ENCODE results near the gene LAMA4.

Gene LAMA4

GRCh38 chr6:112198582-112198981, 55.8 kb downstream of the LAMA4 start:
- no peak for DNase-seq (ENCODE audit: low read depth, low spot score)
- H3K4me3 ChIP-seq (ENCODE audit: low read length): no peak overlapping the region

- H3K4me3 ChIP-seq (ENCODE audit: low read length): no peak overlapping the region
- no peak for DNase-seq (ENCODE audit: low read depth, low spot score)
Observed at GRCh38 chr6:112197636-112198035, 56.7 kb downstream of the LAMA4 start.

- no peak overlapping the region for H3K4me3 ChIP-seq (ENCODE audit: low read length)
- DNase-seq (ENCODE audit: low read depth, low spot score): no peak
Observed at GRCh38 chr6:112196306-112196705, 58.1 kb downstream of the LAMA4 start.

- no peak for DNase-seq (ENCODE audit: low read depth, low spot score)
- no peak overlapping the region for H3K4me3 ChIP-seq (ENCODE audit: low read length)
Observed at GRCh38 chr6:112195166-112195565, 59.2 kb downstream of the LAMA4 start.

- no peak overlapping the region for H3K4me3 ChIP-seq (ENCODE audit: low read length)
- DNase-seq (ENCODE audit: low read depth, low spot score): no peak
Observed at GRCh38 chr6:112194511-112194910, 59.9 kb downstream of the LAMA4 start.

GRCh38 chr6:112193535-112194051, 60.8 kb downstream of the LAMA4 start:
- no peak for DNase-seq (ENCODE audit: low read depth, low spot score)
- H3K4me3 ChIP-seq (ENCODE audit: low read length): no peak overlapping the region

- no peak for DNase-seq (ENCODE audit: low read depth, low spot score)
- H3K4me3 ChIP-seq (ENCODE audit: low read length): no peak overlapping the region
Observed at GRCh38 chr6:112193117-112193516, 61.2 kb downstream of the LAMA4 start.

GRCh38 chr6:112191509-112192020, 62.8 kb downstream of the LAMA4 start:
- no peak for DNase-seq (ENCODE audit: low read depth, low spot score)
- no peak overlapping the region for H3K4me3 ChIP-seq (ENCODE audit: low read length)

- H3K4me3 ChIP-seq (ENCODE audit: low read length): no peak overlapping the region
- DNase-seq (ENCODE audit: low read depth, low spot score): no peak
Observed at GRCh38 chr6:112190164-112190563, 64.2 kb downstream of the LAMA4 start.

GRCh38 chr6:112189494-112189893, 64.9 kb downstream of the LAMA4 start:
- H3K4me3 ChIP-seq (ENCODE audit: low read length): no peak overlapping the region
- DNase-seq (ENCODE audit: low read depth, low spot score): no peak

- no peak for DNase-seq (ENCODE audit: low read depth, low spot score)
- no peak overlapping the region for H3K4me3 ChIP-seq (ENCODE audit: low read length)
Observed at GRCh38 chr6:112188906-112189305, 65.5 kb downstream of the LAMA4 start.

GRCh38 chr6:112187736-112188135, 66.6 kb downstream of the LAMA4 start:
- DNase-seq (ENCODE audit: low read depth, low spot score): no peak
- H3K4me3 ChIP-seq (ENCODE audit: low read length): no peak overlapping the region

- H3K4me3 ChIP-seq (ENCODE audit: low read length): no peak overlapping the region
- no peak for DNase-seq (ENCODE audit: low read depth, low spot score)
Observed at GRCh38 chr6:112184951-112185350, 69.4 kb downstream of the LAMA4 start.

- H3K4me3 ChIP-seq (ENCODE audit: low read length): no peak overlapping the region
- no peak for DNase-seq (ENCODE audit: low read depth, low spot score)
Observed at GRCh38 chr6:112183271-112183671, 71.1 kb downstream of the LAMA4 start.

- DNase-seq (ENCODE audit: low read depth, low spot score): no peak
- no peak overlapping the region for H3K4me3 ChIP-seq (ENCODE audit: low read length)
Observed at GRCh38 chr6:112181130-112181529, 73.2 kb downstream of the LAMA4 start.

GRCh38 chr6:112180095-112180820, 74.1 kb downstream of the LAMA4 start:
- peak; percentile 77 for DNase-seq (ENCODE audit: low read depth, low spot score)

GRCh38 chr6:112179631-112180030, 74.7 kb downstream of the LAMA4 start:
- no peak overlapping the region for H3K4me3 ChIP-seq (ENCODE audit: low read length)
- DNase-seq (ENCODE audit: low read depth, low spot score): no peak

More at GRCh38 chr6:112180095-112180820, 74.1 kb downstream of the LAMA4 start:
- H3K4me3 ChIP-seq (ENCODE audit: low read length): no peak overlapping the region

GRCh38 chr6:112178846-112179245, 75.5 kb downstream of the LAMA4 start:
- DNase-seq (ENCODE audit: low read depth, low spot score): no peak
- no peak overlapping the region for H3K4me3 ChIP-seq (ENCODE audit: low read length)

- DNase-seq (ENCODE audit: low read depth, low spot score): no peak
- no peak overlapping the region for H3K4me3 ChIP-seq (ENCODE audit: low read length)
Observed at GRCh38 chr6:112177092-112177491, 77.3 kb downstream of the LAMA4 start.

GRCh38 chr6:112176175-112176574, 78.2 kb downstream of the LAMA4 start:
- no peak for DNase-seq (ENCODE audit: low read depth, low spot score)
- H3K4me3 ChIP-seq (ENCODE audit: low read length): no peak overlapping the region

Data from Jurkat, Clone E6-1 (cell line).